HG03378 (cell line): ENCODE results near the gene CLCN3.
"Not testable (repeated sequence)": the region's sequence is repeated elsewhere in the genome, so short reads cannot be mapped to it uniquely, and the experiment has no call there.

Source experiments
- ATAC-seq: cut with Tn5 transposase; IDR thresholded peaks from one replicate; pipeline ENCODE4 v1.9.1; 2021; ENCODE audit warnings: mild to moderate bottlenecking, moderate library complexity; ENCODE audit not compliant: unreplicated experiment

The CLCN3 gene

DNA sequence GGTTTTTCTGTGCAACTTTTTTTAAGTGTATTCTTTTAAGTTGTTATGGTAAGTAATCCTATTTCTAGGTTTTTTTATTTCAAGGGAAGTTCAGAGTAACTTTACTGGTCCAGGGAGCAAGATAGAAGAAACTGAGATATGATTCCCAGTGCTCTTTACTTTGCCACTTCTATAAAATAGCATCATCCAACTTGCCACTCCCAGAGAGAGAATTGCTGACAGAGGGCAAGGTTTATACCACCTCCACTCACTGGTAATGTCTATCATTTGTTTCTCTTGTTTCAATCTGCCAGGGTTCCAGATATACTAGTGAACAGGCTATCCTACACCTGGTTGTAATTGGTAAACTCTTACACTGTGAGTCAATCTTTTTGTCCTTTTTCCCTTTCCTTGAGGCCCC lies 3.5 kb upstream of the CLCN3 start:
- ATAC-seq = no peak

- ATAC-seq = no peak
Measured at GRCh38 chr4:169617306-169617705, 3.1 kb upstream of the CLCN3 start.

DNA sequence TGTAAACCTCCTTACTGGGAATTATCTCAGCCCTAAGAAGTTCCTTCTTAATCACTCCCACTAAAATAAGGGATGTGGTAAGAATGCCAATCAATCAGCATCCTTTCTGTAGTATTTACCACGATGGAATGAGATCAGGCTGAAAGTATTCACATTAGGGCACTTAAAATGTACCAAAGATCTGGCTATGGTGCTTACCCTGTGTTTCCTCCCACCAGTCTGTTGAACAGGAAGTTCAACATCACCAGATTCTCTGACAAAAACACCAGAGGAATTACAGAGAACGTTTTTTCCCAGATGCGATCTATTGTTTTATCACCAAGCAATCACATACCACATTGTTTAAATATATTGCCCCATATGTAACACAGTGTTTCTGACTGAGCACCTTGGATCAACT lies 2.1 kb upstream of the CLCN3 start:
- ATAC-seq = no peak

DNA sequence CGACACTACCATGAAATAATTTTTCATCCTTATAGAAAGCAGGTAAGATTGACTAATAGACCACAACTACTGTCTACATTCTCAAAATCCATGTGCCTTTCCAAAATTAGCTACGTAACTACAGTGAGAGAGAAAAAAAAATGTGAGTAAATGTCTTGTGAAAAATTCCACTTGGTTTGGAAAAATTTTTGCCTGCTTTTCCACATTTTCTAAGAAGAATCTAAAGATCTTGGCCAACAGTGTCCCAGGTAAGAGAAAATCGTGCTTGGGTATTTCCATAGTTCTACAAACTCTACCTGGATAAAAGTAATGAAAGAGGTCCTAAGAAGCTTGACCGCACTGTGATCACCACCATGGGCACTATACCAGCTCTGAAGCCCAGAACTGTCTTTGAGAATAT lies 1.4 kb upstream of the CLCN3 start:
- no peak for ATAC-seq

DNA sequence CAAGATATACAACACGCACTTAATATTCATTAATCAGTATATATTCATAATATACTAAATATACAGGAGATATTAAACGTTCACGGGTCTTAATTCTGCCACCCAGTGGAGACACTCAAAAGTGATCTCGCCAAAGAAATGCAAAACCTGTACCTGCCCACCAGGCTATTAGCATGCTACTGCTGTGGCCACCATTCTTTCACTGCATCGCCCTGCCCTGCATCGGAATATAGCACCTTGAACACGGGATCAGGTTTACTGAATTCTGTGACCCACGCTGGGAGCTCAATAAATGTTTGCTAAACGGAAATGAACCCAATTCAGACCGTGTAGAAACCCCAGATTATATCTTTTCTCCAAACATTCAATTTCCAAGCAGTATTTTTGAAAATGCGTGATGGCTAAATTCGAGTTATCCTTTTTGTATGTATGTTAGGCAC lies 840 bp upstream of the CLCN3 start:
- ATAC-seq = peak; percentile 48

DNA sequence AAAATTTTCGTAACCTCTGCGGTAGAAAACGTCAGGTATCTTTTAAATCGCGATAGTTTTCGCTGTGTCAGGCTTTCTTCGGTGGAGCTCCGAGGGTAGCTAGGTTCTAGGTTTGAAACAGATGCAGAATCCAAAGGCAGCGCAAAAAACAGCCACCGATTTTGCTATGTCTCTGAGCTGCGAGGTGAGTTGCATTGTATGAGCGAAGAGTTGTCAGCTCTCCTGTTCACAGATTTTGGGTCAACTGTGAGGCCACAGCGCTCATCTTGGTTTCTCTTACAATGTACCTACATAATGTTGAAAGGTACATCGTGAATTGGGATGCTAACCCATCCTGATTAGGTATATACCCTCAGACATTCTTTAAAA lies 486 bp downstream of the CLCN3 start:
- ATAC-seq = no peak

- ATAC-seq = peak; percentile 23
Measured at GRCh38 chr4:169621731-169622492, 1.5 kb downstream of the CLCN3 start.

DNA sequence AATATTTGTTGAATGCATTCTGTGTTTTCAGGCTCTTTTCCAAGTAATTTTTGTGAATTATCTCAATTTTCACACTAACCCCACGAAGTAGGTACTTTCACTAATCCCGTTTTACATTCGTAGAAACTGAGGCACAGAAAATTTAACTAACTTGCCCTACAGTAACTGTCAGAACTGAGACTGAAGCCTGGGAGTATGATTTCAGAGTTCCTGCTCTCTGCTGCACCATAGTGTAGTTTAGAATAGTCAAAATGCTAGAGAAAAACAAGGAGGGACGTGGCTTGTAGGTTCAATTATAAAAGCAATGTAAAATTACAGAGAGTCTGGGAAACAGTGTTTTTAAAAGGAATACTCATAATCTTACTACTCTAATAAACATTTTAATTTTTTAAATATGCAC lies 2.2 kb downstream of the CLCN3 start:
- no peak for ATAC-seq

- ATAC-seq = not testable (repeated sequence)
Measured at GRCh38 chr4:169624012-169624411, 3.6 kb downstream of the CLCN3 start.

- ATAC-seq = no peak
Measured at GRCh38 chr4:169625886-169626285, 5.5 kb downstream of the CLCN3 start.

GRCh38 chr4:169626331-169627282 lies 6.2 kb downstream of the CLCN3 start:
- ATAC-seq = peak; percentile 35

- peak; percentile 78 for ATAC-seq
Measured at GRCh38 chr4:169627307-169627706, 6.9 kb downstream of the CLCN3 start.

- no peak for ATAC-seq
Measured at GRCh38 chr4:169628579-169628978, 8.2 kb downstream of the CLCN3 start.

DNA sequence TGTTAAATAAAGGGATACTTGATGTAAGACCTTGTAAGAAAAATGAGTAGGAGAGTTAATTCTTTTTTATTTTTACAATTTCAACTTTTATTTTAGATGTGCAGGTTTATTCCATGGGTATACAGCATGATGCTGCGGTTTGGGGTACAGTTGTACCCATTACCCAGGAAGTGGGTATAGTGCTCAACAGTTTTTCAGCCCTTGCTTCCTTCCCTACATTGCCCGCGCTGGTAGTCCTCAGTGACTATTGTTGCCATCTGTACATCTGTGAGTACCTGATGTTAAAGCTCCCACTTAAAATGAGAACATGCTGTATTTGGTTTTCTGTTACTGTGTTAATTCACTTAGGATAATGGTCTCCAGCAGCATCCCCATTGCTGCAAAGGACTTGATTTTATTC lies 9.7 kb downstream of the CLCN3 start:
- ATAC-seq = no peak

GRCh38 chr4:169632896-169633295 lies 12.5 kb downstream of the CLCN3 start:
- ATAC-seq = no peak

- ATAC-seq = no peak
Measured at GRCh38 chr4:169634975-169635374, 14.6 kb downstream of the CLCN3 start.

DNA sequence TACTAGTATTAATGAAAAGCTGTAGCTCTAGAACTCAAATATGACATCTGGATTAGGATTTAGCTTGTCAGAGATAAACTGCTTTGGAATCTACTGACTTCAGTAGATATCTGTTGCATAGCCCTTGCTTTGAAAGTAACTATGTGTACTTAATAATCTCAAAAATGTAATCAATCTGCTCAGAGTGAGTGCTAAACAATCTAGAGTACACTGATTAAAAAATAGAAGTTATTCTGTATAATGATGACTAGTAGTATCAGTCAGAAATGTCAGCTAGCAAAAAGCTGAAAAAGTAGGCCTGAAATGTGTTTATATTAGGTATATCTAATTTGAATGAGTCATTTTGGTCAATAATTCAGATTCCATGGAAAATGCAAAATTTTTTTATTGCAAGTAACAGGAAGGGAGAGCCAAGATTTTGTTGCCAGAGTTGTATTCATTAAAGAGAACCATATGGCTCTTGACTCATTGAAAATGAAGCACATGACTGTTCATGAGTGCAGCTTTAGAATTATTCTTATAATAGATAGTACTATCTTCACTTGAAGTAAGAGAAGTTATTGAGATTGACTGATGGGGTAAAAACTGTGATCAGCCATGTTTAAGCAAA lies 20.0 kb downstream of the CLCN3 start:
- no peak for ATAC-seq

DNA sequence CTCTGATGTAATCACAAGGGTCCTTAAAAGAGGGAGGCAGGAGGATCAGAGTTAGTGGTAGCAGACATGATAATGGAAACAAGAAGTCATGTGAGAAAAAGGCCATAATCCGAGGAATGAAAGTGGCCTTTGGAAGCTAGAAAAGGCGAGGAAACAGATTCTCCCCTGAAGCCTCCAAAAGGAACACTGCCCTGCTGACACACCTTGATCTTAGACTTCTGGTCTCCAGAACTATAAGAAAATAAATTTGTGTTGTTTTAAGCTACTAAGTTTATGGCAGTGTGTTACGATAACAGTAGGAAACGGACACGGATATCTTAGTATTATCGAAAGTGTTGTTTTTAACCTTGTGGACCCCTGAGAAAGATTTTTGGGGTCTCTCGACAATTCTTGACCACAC lies 24.4 kb downstream of the CLCN3 start:
- ATAC-seq = no peak

- ATAC-seq = no peak
Measured at GRCh38 chr4:169645627-169646026, 25.2 kb downstream of the CLCN3 start.

DNA sequence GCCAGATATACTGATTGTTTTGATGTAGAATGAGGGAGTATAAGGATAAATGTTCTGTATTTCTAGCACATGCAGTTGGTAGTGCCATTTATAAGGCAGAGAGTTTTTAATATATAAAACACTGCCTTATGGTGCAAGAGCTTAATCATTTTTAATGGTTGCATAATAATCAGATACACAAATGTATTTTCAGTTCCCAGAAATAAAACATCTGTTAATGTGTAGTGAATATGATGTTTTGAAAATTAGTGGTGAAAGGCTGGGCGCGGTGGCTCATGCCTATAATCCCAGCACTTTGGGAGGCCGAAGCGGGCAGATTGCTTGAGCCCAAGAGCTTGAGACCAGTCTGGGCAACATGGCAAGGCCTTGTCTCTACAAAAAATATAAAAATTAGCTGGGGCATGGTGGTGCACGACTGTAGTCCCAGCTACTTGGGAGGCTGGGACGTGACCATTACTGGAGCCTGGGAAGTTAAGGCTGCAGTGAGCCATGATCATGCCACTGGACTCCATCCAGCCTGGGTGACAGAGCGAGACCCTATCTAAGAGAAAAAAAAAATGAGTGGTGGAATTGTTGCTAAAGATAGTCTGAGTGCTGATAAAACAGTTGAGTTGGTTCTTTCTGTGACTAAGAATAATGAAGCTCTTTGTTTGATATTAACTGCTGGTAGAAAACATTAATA lies 29.3 kb downstream of the CLCN3 start:
- no peak for ATAC-seq
